Fibroblast of skin of left quadriceps (primary cell): Measurements from ENCODE around the gene FNDC1.
A peak's percentile ranks its signal among the peaks of the same experiment; 100 is the strongest.

ENCODE experiments used
- DNase-seq, 2 experiments: peaks; one replicate each; pipeline ENCODE4 v3.0.0-alpha.2; 2013; ENCODE audit warnings: low read depth in 2 of 2

FNDC1 gene

DNA sequence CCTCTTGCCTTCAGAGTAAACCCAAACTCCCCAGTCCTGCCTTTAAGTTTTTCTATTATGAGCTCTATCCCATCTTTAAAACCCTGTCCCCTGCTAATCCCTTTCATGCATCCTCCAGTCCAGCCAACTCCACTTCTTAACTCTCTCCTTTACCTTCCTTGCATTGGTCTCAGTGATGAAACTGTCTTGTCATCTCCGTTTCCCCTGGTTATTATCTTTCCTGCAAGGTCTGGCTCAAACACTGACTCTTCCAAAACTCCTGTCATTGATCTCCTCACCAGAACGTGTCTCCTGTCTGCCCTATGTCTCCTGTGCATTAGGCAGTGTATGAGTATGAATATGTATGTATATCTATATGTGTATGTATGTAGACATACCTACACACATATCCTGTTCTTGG is 11.8 kb upstream of the FNDC1 start:
- DNase-seq = no peak

GRCh38 chr6:159161839-159162238 is 7.4 kb upstream of the FNDC1 start:
- no peak for DNase-seq

GRCh38 chr6:159163901-159164370 is 5.3 kb upstream of the FNDC1 start:
- peak in 1 of 2 experiments; percentile 56 for DNase-seq

GRCh38 chr6:159168536-159169192 is 536 bp upstream of the FNDC1 start:
- DNase-seq = no peak

GRCh38 chr6:159169557-159170332 is 545 bp downstream of the FNDC1 start:
- no peak for DNase-seq

DNA sequence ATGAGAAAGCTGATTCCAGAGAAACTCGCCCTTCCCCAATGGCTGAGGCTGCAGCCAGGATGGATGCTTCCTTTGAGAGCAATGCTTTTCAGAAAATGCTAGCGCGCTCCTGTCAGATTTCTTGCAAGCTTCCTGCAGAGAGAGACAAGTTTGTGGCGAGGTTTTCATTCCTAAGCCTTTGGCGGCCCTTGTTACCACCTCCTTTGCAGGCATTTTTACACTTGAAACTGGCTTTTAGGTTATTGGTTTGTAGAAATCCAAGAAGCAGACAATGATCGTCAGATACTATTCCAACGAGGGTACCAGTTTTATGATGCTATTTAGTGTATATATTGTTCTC is 1.1 kb downstream of the FNDC1 start:
- DNase-seq = no peak

- no peak for DNase-seq
Observed at GRCh38 chr6:159170999-159171712, 2.0 kb downstream of the FNDC1 start.

- DNase-seq = no peak
Observed at GRCh38 chr6:159172091-159172491, 2.9 kb downstream of the FNDC1 start.

- DNase-seq = no peak
Observed at GRCh38 chr6:159174263-159174969, 5.2 kb downstream of the FNDC1 start.

GRCh38 chr6:159176913-159177312 is 7.7 kb downstream of the FNDC1 start:
- DNase-seq = no peak

DNA sequence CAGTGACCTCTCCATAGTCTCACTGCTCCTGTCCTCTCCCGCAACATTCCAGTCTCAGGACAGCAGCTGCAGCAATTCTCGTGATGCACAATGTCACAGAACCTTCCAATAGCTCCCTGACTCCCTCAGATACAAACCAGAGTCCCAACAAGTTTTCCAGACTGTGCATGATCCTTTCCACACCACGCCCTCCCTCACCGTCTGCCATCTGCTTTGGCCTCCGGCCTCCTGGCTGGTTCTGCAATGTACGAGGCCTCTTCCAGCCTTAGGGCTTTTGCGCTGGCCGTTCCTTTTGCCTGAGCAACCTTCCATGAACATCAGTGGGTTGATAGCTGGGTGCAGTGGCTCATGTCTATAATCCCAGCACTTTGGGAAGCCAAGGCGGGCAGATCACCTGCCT is 9.6 kb downstream of the FNDC1 start:
- no peak for DNase-seq

GRCh38 chr6:159180001-159180400 is 10.8 kb downstream of the FNDC1 start:
- no peak for DNase-seq

GRCh38 chr6:159181914-159182313 is 12.7 kb downstream of the FNDC1 start:
- DNase-seq = no peak

GRCh38 chr6:159184559-159184958 is 15.4 kb downstream of the FNDC1 start:
- no peak for DNase-seq

DNA sequence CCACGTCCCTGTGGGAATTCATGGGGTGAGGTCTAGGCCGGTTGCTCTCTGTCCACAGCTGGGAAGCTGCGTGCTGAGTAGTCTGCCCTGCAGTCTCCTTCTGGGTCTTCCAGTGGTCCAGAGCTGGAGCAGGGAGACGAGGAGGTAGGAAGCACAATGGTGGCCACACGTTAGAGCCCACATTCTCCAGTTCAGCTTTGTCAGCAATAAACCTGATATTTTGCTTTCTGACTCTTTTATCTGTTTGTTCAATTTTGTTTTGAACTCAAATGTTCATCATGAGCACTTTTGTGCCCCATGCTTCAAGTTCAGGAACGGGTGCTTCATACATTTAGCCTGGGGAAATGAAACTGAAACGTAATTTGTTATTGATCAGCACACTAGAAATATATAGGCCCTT is 21.3 kb downstream of the FNDC1 start:
- no peak for DNase-seq

DNA sequence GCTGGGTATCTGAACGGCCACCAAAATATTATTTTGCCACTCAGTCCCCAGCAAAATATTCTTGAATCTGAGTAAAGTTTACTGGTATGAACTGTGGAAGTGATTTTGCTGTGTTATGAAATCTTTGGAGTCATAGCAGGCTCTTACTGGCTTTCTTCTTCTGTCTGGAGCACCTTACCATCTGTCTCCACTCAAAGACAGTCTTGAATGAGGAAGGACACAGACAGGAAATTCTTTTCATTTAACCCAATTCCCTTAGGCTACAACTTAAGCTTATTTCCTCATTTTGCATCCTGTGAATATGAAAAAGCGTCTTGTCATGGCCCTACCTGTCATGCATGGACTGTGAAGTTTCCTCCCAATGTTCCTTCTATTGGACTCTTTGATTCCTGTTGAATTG is 24.7 kb downstream of the FNDC1 start:
- no peak for DNase-seq

DNA sequence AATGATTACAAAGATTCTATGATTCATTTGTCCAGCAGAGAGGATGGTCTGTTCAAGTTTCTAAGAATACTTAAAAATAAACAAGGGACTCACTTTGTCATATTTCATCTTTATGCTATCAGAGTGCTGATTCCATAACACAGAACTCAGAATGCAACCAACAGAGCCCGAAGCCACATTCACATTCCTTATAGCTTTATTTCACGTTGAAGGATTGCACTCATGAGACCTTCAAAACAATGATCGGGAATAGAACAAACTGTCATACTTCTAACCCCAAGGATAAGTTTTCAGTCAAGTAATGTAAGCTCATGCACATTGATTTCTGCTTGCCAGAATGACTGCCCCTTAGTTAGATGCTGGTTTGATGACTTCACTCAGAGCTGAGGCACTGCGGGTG is 25.2 kb downstream of the FNDC1 start:
- no peak for DNase-seq

- DNase-seq = no peak
Observed at GRCh38 chr6:159196430-159196975, 27.3 kb downstream of the FNDC1 start.

- DNase-seq = no peak
Observed at GRCh38 chr6:159197251-159197650, 28.1 kb downstream of the FNDC1 start.

- no peak for DNase-seq
Observed at GRCh38 chr6:159201336-159201735, 32.1 kb downstream of the FNDC1 start.

DNA sequence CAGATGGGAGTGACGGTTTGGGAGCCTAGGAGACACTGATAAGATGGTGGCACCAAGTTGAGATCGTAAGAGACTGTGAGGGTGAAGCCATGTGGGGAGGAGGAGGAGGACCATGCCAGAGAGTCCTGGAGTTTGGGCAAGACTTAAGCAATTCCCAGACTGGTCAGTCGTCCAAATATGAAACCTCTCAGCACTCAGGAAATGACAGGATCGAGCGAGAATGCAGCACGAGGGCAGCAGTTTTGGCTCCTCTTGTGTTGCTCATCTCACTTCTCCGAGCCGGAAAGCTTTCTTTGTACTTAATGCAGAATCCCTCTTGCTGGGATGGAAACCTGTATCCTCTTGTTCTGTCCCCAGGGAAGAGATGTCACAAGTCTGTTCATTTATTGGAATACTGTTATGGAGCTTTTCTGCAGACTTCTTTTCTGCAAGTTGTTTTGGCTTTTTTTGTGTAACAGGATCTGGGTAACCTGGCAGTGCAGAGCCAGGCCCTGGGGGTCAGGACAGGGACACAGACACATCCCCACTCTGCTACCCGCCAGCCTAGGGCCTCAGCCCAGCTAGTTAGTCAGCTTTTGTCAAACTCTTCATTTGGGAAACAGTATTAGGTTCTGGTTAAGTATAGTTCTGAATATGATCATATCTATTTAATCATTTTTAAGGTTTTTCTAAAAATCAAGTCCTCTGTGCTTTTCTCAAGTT is 34.3 kb downstream of the FNDC1 start:
- DNase-seq = no peak
